ENCODE measurements around the gene FGF7. TPM values are rescaled to one million over a fixed set of nuclear protein-coding genes. Genes with fewer than 3 reads are reported as not detected.

FGF7 gene
- total and polyA plus RNA-seq, 2 donors (not counting 1 experiment from before 2014, with no cell fraction given), result 0.10 TPM; not detected in 1

- H4K20me1 ChIP-seq (ENCODE audit: control insufficient read depth, insufficient read depth, low read length, poor library complexity, severe bottlenecking), result no peaks in the 10 kb centered on the region
These were observed 78.5 kb downstream of the FGF7 start for GRCh38 chr15:49501586-49501985.

GRCh38 chr15:49506341-49506740 lies 83.3 kb downstream of the FGF7 start:
- Histone ChIP-seq H3K36me3 (replicated peaks in 1 of 2; ENCODE audit: control extremely low read depth in 1 of 2, control insufficient read depth in 1 of 2, extremely low read depth in 1 of 2, insufficient read depth in 2 of 2, low read length in 1 of 2) (no peaks in the 10 kb centered on the region), H3K4me2 (replicated peaks; ENCODE audit: low read depth, low read length, poor library complexity, severe bottlenecking) (no peak overlapping the region), H3K4me3 (ENCODE audit: control extremely low read depth in 1 of 5, extremely low read depth in 1 of 5, insufficient read depth in 1 of 5, low read depth in 2 of 5, low read length in 4 of 5) (no peak overlapping the region), H3K9ac (ENCODE audit: low read length) (no peak overlapping the region), H4K20me1 (ENCODE audit: control insufficient read depth, insufficient read depth, low read length, poor library complexity, severe bottlenecking) (no peaks in the 10 kb centered on the region), H3K27me3 (replicated peaks in 1 of 4; ENCODE audit: control extremely low read depth in 1 of 4, control insufficient read depth in 3 of 4, insufficient read depth in 4 of 4, low read length in 3 of 4) (no peaks in the 10 kb centered on the region), H3K9me3 (ENCODE audit: control extremely low read depth in 1 of 3, control insufficient read depth in 2 of 3, insufficient read depth in 1 of 3, low read length in 2 of 3) (peaks cover 0 to 8% (median 0%) of the 10 kb centered on the region in 3 donors), H2AFZ (ENCODE audit: insufficient read depth, low read depth, low read length, poor library complexity, severe bottlenecking) (no peak overlapping the region), H3K79me2 (ENCODE audit: control insufficient read depth, insufficient read depth, low read length) (no peaks in the 10 kb centered on the region), H3K27ac (ENCODE audit: low read length in 2 of 2) (no peak overlapping the region), H3K4me1 (ENCODE audit: control insufficient read depth in 2 of 2, insufficient read depth in 2 of 2, low read length in 2 of 2) (no peaks in the 10 kb centered on the region)
- no peak overlapping the region for H3K27ac Mint-ChIP-seq
- ChIA-PET POLR2A (no interaction called here), CTCF (no interaction called here)
- H3K4me1 Mint-ChIP-seq, result no peaks in the 10 kb centered on the region
- DNase-seq (no peak), ATAC-seq (ENCODE audit: low read depth) (no peak)
- intact Hi-C loops (cut with micrococcal nuclease), result no loop called here
- no CpG with 5 or more reads among the region's 1 CpG for WGBS (ENCODE audit: insufficient coverage)
- H3K27me3 Mint-ChIP-seq, result no peaks in the 10 kb centered on the region
- no peak overlapping the region for H3K4me3 Mint-ChIP-seq
- peaks cover 6% of the 10 kb centered on the region for H3K9me3 Mint-ChIP-seq (ENCODE audit: insufficient read depth)
- TF ChIP-seq, protein P1, sequence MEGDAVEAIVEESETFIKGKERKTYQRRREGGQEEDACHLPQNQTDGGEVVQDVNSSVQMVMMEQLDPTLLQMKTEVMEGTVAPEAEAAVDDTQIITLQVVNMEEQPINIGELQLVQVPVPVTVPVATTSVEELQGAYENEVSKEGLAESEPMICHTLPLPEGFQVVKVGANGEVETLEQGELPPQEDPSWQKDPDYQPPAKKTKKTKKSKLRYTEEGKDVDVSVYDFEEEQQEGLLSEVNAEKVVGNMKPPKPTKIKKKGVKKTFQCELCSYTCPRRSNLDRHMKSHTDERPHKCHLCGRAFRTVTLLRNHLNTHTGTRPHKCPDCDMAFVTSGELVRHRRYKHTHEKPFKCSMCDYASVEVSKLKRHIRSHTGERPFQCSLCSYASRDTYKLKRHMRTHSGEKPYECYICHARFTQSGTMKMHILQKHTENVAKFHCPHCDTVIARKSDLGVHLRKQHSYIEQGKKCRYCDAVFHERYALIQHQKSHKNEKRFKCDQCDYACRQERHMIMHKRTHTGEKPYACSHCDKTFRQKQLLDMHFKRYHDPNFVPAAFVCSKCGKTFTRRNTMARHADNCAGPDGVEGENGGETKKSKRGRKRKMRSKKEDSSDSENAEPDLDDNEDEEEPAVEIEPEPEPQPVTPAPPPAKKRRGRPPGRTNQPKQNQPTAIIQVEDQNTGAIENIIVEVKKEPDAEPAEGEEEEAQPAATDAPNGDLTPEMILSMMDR (IDR thresholded peaks at IDR 0.05), result no peak
- no peak for TF ChIP-seq EZH2 (IDR thresholded peaks at IDR 0.05; ENCODE audit: borderline replicate concordance, insufficient read depth, low read depth, low read length, poor library complexity, severe bottlenecking)

More at GRCh38 chr15:49501586-49501985, 78.5 kb downstream of the FGF7 start:
- ATAC-seq (ENCODE audit: low read depth) (no peak), DNase-seq (no peak)
- intact Hi-C loops (cut with micrococcal nuclease), result no loop called here
- no peaks in the 10 kb centered on the region for H3K79me2 ChIP-seq (ENCODE audit: control insufficient read depth, insufficient read depth, low read length)
- 100% methylated on average over 1 of the region's 1 CpG for WGBS (ENCODE audit: insufficient coverage)
- no peak overlapping the region for H2AFZ ChIP-seq (ENCODE audit: insufficient read depth, low read depth, low read length, poor library complexity, severe bottlenecking)
- ChIA-PET POLR2A (no interaction called here), CTCF (no interaction called here)
- Mint-ChIP-seq H3K27ac (no peak overlapping the region), H3K4me1 (no peaks in the 10 kb centered on the region), H3K9me3 (ENCODE audit: insufficient read depth) (peaks cover 6% of the 10 kb centered on the region), H3K27me3 (no peaks in the 10 kb centered on the region), H3K4me3 (no peak overlapping the region)
- H3K4me1 ChIP-seq (ENCODE audit: control insufficient read depth in 2 of 2, insufficient read depth in 2 of 2, low read length in 2 of 2), result no peaks in the 10 kb centered on the region
- no peak for TF ChIP-seq EZH2 (IDR thresholded peaks at IDR 0.05; ENCODE audit: borderline replicate concordance, insufficient read depth, low read depth, low read length, poor library complexity, severe bottlenecking)
- TF ChIP-seq, protein P1 (IDR thresholded peaks at IDR 0.05), result no peak
- no peak overlapping the region for H3K4me2 ChIP-seq (replicated peaks; ENCODE audit: low read depth, low read length, poor library complexity, severe bottlenecking)
- no peak overlapping the region for H3K4me3 ChIP-seq (ENCODE audit: control extremely low read depth in 1 of 5, extremely low read depth in 1 of 5, insufficient read depth in 1 of 5, low read depth in 2 of 5, low read length in 4 of 5)
- peaks cover 0 to 12% (median 0%) of the 10 kb centered on the region in 3 donors for H3K9me3 ChIP-seq (ENCODE audit: control extremely low read depth in 1 of 3, control insufficient read depth in 2 of 3, insufficient read depth in 1 of 3, low read length in 2 of 3)
- no peaks in the 10 kb centered on the region for H3K27me3 ChIP-seq (replicated peaks in 1 of 4; ENCODE audit: control extremely low read depth in 1 of 4, control insufficient read depth in 3 of 4, insufficient read depth in 4 of 4, low read length in 3 of 4)
- H3K9ac ChIP-seq (ENCODE audit: low read length), result no peak overlapping the region
- H3K36me3 ChIP-seq (replicated peaks in 1 of 2; ENCODE audit: control extremely low read depth in 1 of 2, control insufficient read depth in 1 of 2, extremely low read depth in 1 of 2, insufficient read depth in 2 of 2, low read length in 1 of 2), result no peaks in the 10 kb centered on the region
- no peak overlapping the region for H3K27ac ChIP-seq (ENCODE audit: low read length in 2 of 2)
